Measurements from ENCODE around the gene IGFLR1.
A peak's percentile ranks its signal among the peaks of the same experiment; 100 is the strongest.
"Not testable (repeated sequence)": the region's sequence is repeated elsewhere in the genome, so short reads cannot be mapped to it uniquely, and the experiment has no call there.

IGFLR1 gene

GRCh38 chr19:35777086-35777841 is 35.0 kb upstream of the IGFLR1 start:
- DNase-seq (ENCODE audit: low read depth in 2 of 2) = no peak

DNA sequence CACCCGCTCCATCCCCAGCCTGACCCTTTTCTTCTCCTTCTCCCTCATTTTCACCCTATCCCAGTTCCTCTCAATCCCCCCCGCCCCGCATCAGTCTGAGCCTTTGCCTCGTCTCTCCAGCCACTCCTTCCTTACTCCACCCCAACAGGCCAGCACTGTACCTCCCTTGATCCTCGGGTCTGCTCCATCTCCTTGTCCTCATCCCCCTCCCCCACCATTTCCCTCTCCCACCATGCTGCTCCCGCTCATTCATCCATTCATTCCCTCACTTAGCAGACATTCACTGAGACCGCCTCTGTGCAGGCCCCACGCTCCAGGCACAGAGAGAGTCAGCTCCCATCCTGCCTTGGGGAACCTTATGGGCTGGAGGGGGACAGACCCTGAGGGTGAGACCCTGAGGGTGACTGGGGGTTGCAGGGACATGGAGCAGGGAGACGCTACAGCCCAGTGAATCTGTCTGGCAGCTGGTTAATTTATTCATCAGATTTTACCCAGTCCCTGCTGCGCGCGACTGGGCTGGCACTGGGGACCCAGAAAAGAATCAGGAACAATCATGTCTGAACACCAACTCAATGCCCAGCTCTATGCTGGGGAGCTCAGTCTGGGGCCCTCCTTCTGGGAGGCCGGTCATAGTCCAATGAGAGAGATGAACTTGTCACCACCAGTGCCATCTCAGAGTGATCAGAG is 34.0 kb upstream of the IGFLR1 start:
- DNase-seq (ENCODE audit: low read depth in 2 of 2) = no peak

DNA sequence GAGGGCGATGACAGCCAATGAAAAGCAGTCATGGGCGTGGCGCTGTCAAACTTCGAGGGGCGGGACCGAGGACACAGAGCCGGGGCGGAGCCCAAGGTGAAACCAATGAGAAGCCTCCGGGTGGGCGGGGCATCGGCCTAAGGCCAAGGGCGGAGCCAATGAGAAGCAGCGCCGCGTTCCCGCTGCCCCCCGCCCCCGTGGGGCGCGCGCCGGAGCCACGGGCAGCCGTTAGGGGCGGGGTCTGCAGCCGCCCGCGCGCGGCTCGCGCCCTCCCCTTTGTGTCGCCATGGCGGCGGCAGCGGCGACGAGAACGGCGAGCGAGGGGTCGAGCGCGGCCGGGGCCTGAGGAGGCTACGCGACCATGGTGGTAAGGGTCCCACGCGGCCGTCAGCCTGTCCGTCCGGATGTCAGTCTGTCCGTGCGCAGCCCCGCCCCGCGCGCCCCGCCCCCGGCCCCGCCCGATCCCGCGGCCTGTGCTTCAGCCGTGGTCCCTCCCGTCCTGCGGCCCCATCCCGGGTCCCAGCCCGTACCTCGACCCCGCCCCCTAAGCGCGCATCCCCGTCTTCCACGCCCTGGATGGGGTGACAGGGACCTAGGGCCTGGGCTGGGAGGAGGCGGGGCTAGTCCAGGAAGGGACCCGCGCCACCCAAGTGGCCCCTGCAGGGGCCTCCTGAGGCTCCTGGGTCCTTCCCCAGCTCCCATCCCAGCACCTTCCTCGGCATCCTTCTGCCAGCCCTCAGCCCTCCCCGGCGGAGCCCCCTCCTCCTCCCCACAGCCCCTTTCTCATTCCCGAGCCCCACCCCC is 33.2 kb upstream of the IGFLR1 start, which contains the start of gene ARHGAP33:
Gene ARHGAP33, plus strand, starts transcription at position 267 of the 804 bp plus-strand sequence. Its CDS starts 95 bp downstream, at position 362.
- peak; percentile 96 to 99 for DNase-seq (ENCODE audit: low read depth in 2 of 2)

GRCh38 chr19:35775046-35775297 is 32.7 kb upstream of the IGFLR1 start:
- DNase-seq (ENCODE audit: low read depth in 2 of 2) = no peak

DNA sequence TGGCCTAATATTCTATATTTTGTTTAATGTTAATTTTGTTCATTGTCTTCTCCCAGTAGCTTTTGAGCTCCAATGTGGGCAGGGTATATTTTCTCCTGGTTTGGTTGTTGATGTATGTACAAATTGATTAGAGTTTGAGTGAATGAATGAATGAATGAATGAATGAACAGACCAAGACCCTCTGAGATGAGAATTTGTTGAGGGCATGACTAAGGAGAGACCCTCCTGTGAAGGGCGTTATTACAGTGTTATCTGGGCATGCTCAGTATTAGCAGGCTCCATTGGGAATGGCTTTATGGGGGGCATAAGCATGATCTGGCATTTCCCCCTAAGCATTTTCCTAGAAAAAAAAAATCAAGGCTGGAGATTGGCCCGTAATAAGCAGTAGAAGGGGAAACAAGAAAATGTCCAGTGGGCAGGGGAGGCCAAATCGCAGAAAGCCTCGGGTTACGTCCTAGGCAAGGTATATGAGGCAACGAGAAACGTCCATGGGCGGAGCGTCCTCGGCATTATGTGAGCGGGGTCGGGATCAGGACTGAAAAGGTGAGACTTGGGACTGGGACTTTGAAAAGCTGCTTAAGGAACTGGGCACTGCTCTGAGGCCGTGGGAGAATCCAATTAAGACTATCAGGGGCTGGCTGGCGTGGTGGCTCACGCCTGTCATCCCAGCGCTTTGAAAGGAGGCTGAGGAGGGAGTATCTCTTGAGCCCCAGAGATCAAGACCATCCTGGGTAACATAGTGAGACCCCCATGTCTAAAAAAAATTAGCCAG is 32.2 kb upstream of the IGFLR1 start:
- no peak for DNase-seq (ENCODE audit: low read depth in 2 of 2)

DNA sequence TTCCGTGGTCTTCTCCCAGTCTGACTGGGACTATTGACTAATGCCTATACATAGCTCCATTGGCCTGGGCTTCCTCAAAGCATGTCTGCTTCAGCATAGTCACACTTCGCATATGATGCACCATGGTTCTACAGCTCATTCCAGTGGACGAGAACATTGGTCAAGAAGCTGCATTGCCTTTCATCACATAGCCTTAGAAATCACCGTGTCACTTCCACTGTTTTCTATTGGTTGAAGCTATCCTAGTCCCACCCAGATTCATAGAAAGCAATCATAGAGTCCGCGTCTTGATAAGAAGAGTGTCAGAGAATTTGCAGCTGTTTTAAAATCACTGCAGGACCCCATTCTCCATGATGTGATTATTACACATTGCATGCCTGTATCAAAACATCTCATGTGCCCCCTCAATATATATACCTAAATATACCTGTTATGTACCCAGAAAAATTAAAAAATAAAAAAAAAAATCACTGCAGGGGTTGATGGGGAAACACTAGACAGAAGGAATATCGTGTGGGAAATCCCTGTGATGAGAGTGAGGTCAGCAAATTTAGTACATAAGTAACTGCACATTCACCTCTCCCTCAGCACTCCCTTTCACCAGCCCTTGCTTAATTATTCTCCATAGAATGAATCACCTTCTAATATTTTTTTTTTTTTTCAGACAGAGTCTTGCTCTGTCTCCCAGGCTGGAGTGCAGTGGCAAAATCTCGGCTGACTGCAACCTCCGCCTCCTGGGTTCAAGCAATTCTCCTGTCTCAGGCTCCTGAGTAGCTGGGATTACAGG is 31.0 kb upstream of the IGFLR1 start:
- DNase-seq (ENCODE audit: low read depth in 2 of 2) = no peak

DNA sequence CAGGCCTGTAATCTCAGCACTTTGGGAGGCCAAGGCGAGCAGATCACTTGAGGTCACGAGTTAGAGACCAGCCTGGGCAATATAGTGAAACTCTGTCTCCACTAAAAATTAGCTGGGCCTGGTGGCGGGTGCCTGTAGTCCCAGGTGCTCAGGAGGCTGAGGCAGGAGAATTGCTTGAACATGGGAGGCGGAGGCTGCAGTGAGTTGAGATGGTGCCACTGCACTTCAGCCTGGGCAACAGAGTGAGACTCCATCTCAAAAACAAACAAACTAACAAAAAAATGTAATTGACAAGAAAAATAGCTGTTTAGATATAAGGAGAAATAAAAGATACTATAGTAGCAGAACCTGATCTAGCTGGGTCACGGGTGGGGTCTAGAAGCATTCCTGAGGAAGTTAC is 30.1 kb upstream of the IGFLR1 start:
- not testable (repeated sequence) for DNase-seq (ENCODE audit: low read depth in 2 of 2)

- no peak for DNase-seq (ENCODE audit: low read depth in 2 of 2)
These were observed 25.8 kb upstream of the IGFLR1 start for GRCh38 chr19:35768082-35768421.

DNA sequence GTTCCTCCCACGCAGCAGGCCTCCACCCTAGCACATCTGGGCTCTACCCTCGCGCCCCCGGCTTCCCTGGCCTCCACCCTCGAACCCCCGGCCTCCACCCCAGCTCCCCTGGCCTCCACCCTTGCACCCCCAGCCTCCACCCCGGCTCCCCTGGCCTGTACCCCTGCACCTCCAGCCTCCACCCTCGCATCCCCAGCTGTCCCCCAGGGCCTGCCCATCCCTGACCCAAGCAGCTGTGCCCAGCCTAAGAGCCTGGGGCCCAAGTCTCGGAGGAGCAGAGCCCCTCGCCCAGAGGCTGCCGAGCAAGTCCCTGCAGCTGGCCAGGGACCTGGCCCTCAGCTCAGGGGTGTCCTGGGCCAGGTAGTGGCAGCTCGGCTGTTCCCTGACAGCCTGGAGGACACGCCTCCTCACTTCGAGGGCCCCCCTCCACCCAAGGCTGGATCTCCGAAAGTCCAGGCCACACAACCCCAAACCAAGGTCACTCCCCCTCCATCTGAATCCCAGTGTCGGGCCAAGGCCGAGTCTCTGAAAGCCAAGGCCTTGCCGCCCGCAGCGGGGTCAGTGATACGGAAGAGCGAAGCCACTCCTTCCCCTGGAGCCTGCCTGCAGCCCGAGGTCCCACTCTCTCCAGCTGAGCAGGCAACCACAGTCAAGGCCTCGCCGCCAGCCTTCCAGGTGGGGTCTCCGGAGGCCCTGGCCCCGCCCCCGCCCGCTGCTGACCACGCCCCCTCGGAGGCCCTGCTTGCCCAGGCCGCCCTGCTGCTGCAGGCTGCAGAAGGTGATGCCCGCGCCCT is 25.2 kb upstream of the IGFLR1 start:
- DNase-seq (ENCODE audit: low read depth in 2 of 2) = no peak

DNA sequence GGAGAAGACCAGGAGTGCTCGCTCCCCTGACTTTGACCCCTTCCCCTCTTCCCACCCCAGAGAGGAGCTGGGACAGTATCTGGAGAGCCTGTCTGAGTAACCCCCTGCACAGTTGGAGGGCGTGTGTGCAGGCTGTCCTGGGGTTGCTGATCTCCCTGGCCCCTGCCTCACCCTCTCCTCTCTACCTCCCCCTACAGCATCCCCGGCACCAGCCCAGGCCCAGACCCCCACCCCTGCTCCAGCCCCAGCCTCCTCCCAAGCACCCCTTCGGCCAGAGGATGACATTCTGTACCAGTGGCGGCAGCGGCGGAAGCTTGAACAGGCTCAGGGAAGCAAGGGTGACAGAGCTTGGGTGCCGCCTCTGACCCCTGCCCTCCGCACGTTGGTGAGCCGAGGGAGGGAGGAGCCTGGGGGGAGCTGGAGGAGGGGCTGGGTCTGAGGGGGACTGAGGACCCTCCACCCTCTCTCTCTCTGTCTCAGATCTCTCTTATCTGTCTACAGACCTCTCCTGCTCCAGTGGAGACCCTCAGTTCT is 24.4 kb upstream of the IGFLR1 start:
- no peak for DNase-seq (ENCODE audit: low read depth in 2 of 2)

DNA sequence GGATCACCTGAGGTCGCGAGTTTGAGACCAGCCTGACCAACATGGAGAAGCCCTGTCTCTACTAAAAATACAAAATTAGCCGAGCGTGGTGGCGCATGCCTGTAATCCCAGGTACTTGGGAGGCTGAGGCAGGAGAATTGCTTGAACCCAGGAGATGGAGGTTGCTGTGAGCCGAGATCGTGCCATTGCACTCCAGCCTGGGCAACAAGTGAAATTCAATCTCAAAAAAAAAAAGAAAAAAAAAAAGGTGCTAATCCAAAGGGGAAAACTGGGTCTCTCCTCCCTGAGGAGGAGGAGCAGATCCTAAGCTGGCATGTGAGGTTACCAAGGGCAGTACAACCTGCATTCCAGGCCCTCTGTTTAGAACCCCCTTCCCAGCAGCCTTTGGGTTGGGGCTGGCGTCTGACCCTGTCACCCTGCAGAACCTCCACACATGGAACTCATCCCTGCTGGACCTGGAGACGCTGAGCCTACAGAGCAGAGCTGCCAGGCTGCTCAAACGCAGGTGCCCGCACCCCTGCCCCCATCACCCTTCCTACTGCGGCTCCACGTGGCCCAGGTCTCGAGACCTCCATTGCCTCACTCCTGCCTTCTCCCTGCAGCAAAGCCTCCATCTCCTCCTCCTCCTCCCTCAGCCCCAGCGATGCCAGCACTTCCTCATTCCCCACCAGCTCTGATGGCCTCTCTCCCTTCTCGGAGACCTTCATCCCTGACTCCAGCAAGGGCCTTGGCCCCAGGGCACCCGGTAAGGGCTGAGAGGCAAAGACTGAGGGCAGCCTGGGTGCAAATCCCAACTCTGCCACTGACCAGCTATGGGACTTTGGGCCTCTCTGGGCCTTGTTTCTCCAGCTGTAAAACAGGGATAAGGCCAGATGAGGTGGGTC is 22.4 kb upstream of the IGFLR1 start:
- no peak for DNase-seq (ENCODE audit: low read depth in 2 of 2)

DNA sequence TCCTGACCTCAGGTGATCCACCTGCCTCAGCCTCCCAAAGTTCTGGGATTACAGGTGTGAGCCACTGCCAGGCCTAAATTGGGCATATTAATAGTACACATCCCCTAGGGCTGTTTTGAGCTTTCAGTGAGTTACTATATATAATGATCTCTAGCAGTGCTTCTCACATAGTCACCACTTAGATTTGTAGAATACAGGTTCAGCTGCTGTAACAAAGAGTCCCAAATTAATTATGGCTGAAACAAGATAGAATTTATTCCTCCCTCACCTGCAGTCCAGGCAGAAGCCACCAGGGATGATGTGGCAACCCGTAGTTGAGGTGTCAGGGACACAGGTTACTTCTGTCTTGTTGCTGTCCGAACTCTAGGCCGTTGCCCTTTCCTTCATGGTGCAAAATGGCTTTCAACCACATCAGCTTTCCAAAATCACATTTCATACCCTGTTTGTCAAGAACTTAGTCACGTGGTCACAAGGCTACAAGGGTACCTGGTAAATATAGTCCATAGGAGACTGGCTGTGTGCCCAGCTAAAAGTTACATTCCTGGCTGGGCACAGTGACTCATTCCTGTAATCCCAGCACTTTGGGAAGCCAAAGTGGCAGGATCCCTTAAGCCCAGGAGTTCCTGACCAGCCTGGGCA is 18.6 kb upstream of the IGFLR1 start:
- no peak for DNase-seq (ENCODE audit: low read depth in 2 of 2)

DNA sequence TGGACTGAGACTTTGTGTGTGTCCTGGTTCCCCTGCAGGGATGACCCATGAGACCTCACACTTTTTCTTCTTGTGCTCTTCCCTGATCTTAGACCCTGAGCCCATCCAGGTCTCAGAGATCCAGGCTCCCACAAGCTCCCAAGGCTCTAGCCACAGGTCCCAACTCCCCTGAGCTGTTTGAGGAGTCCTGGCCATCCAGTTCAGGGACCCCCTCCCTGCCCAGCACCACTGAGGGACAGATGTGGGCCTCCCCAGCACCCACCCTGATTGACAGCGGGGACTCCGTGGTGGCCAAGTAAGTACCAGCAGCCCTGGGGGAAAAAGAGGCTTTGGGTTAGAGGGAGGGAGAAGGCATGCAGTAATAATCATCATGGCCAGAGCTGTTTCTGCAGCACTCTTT is 17.4 kb upstream of the IGFLR1 start:
- DNase-seq (ENCODE audit: low read depth in 2 of 2) = no peak

DNA sequence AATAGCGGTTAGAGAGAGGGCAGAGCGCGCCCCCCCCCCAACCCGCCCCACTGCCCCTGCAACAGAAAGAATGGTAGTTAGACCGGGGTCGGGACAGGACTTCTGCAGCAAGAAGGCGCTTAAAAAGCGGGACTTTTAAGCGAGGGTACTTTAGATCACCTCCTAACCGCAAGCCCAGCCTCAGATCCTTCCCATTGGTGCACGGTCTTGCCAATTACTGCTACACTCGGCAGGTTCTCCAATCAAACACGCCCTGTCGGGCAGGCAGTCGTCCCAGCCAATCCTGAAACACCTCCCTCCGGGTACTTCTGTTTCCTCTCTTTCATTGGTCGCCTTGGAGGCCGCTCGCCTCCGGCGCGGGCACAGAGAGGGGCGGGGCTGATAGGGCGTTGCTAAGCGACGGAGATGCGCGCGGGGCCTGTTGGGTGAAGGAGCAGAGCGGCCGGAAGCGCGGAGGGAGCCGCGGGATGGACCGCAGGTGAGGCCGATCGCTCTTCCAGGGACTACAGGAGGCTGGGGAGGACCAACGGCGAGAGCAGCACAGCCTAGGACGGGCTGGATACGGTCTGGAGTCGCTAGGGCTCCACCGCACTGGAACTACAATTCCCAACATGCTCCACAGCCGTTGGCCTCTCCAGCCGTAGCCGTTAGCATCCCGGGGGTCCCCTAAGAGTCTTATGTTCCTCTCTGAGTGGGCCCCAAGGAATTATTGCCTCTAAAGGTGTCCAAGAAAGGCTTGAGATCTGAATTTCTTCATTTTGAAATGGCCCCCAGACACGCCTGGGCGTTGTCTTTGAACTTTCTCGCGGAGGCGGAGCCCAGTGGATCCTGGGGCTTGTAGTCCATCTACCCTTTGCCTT is 15.7 kb upstream of the IGFLR1 start, which contains the start of gene PROSER3:
Gene PROSER3, plus strand, starts transcription at position 428 of the 860 bp plus-strand sequence. Its CDS starts 40 bp downstream, at position 468.
- DNase-seq (ENCODE audit: low read depth in 2 of 2) = peak; percentile 94 to 96

DNA sequence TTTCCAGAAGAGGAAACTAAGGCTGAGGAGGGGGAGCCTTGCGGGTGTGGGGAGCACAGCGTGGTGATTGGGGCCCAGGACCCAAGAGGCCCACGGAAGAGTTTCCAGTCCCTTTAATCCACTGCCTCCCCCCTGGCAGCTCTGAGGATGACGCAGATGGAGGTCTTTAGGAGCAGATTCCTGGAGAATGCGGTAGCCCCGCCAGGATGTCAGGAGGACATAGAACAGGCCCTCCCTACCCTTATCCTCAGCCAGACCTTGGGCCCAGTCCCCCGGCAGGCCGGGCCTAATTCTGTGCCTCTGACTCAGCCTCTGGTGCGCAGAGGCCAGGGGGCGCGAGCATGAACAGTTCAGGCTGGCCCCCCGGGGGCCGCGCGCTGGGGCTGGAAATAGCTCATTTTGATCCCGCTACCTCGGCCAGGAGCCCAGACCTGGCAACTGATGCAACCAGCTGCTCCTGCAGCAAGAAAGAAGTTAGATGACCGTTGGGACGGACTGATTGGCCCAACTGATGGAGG is 15.0 kb upstream of the IGFLR1 start:
- no peak for DNase-seq (ENCODE audit: low read depth in 2 of 2)

GRCh38 chr19:35756377-35757230 is 14.4 kb upstream of the IGFLR1 start, which contains the start of gene HSPB6:
HSPB6 (minus strand) TSS chr19:35757029; CDS start chr19:35757008, 21 bp downstream.
- no peak for DNase-seq (ENCODE audit: low read depth in 2 of 2)

All from stimulated activated CD8-positive, alpha-beta memory T cell treated with anti-CD3 and anti-CD28 coated beads, Interleukin-2, amount 100 ng/mL, for 1 hour (primary cell).